GM06990 (cell line): Measurements from ENCODE around the gene ZNF619.

Experiments used
- DNase-seq: peaks from one replicate; pipeline ENCODE4 v3.0.0-alpha.2; 2011; ENCODE audit not compliant: insufficient read length; ENCODE audit errors: extremely low read depth
- H3K27me3 ChIP-seq: replicated peaks from 2 replicates; pipeline ENCODE4 v1.6.0; 2011; ENCODE audit warnings: low read length; ENCODE audit not compliant: control insufficient read depth, insufficient read depth
- H3K36me3 ChIP-seq: 2 replicates; pipeline ENCODE4 v1.5.1; 2011; ENCODE audit warnings: low read length; ENCODE audit not compliant: control insufficient read depth, insufficient read depth
- H3K4me3 ChIP-seq: replicated peaks from 2 replicates; pipeline ENCODE4 v1.5.1; 2011; ENCODE audit warnings: low read depth, mild to moderate bottlenecking, control low read depth, low read length
- CTCF ChIP-seq: IDR thresholded peaks from 2 replicates; pipeline ENCODE4 v1.5.1; 2011; ENCODE audit warnings: low read length, control low read depth, mild to moderate bottlenecking, inconsistent platforms; ENCODE audit not compliant: insufficient read depth, poor library complexity, severe bottlenecking

ZNF619 gene

GRCh38 chr3:40524222-40524567 lies 47.3 kb downstream of the ZNF619 start:
- H3K36me3 ChIP-seq: 0 out of 2 replicates have a peak, but pooled peaks cover 1% of the 10 kb centered on the region
- no peak for DNase-seq
- TF ChIP-seq CTCF: no peak
- H3K4me3 ChIP-seq: peak overlapping the region; percentile 82
- no peaks in the 10 kb centered on the region for H3K27me3 ChIP-seq

DNA sequence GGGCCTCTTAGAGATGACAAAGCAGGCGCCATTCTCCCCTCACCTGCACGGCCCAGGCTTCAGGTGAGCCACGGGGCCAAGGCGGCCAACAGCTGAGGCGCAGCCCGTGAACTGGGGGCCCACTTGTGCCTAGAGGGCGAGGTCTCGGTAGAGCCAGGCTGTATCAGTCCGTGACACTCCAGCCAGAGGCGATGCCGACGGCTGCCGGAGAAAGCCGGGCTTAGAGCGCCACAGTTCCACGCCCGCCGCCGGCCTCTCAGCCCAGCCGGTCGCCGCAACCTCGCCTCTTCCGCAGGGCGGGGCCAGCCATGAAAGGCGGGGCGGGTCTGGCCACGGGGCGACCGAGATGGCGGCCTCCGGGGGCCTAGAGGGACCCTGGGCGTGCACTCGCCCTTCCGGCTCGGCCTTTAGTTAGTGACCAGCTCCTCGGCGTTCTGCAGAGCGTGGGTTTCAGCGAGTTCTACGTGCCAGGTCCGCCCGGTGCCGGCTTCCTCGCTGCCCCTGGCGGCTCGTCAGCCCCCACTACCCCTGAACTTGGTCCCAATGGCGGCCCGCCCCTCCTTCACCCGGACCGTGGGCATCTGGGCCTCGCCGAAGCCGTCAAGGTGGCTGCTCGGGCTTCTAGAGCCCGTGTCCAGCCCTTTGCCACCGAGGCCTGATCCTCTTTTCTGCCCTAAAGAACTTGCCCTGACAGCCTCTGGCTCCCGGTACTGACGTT lies 47.8 kb downstream of the ZNF619 start, which contains the start of gene ZNF621:
Gene ZNF621 (plus strand): TSS at position 393 of the 718 bp plus-strand sequence. CDS start 881 bp downstream, outside the sequence.
- TF ChIP-seq CTCF: peak; percentile 5
- H3K4me3 ChIP-seq: peak within 1 kb of the TSS; percentile 82
- no peaks in the 10 kb centered on the region for H3K27me3 ChIP-seq
- DNase-seq: peak; percentile 89
- H3K36me3 ChIP-seq: 0 out of 2 replicates have a peak, but pooled peaks cover 1% of the 10 kb centered on the region

DNA sequence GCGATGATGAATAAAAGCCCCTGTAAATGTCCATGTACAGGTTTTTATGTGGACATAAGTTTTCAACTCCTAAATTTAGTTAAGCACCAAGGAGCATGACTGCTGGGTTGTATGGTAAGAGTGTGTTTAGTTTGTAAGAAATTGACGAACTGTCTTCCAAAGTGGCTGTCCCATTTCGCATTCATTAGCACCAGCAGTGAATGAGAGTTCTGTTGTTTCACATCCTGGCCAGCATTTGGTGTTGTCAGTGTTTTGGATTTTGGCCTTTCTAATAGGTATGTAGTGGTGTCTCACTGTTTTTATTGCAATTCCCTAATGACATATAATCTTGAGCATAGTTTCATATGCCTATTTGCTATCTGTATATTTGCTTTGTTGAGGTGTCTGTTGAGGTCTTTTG lies 51.5 kb downstream of the ZNF619 start:
- peaks cover 9% of the 10 kb centered on the region for H3K36me3 ChIP-seq
- no peak for TF ChIP-seq CTCF
- no peaks in the 10 kb centered on the region for H3K27me3 ChIP-seq
- H3K4me3 ChIP-seq: no peak overlapping the region
- DNase-seq: no peak

DNA sequence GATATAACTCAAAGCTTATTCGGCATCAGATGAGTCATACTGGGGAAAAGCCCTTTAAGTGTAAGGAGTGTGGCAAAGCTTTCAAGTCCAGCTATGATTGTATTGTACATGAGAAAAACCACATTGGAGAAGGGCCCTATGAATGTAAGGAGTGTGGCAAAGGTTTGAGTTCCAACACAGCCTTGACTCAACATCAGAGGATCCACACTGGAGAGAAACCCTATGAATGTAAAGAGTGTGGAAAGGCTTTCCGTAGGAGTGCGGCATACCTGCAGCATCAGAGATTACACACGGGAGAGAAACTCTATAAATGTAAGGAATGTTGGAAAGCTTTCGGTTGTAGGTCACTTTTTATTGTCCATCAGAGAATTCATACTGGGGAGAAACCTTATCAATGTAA lies 55.3 kb downstream of the ZNF619 start:
- peaks cover 9% of the 10 kb centered on the region for H3K36me3 ChIP-seq
- H3K27me3 ChIP-seq: no peaks in the 10 kb centered on the region
- no peak overlapping the region for H3K4me3 ChIP-seq
- no peak for DNase-seq
- no peak for TF ChIP-seq CTCF

DNA sequence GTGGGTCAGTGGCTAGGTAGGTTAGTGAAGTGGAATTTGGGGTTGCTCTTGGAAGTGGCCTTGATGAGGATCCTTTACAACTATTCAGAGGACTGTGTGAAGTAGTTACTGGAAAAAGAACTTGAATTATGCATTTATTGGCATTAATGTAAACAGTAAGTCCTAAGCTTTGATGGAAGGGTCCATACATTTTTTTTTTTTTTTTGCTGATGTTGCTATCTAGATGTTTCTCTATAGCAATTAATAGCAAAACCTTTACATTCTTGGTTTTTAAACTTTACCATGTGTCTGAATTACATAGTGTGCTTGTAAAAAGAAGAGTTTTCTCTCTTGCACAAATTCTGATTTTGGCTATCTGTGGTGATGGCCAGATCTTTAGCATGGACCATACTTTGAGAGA lies 57.4 kb downstream of the ZNF619 start:
- H3K27me3 ChIP-seq: no peaks in the 10 kb centered on the region
- no peak overlapping the region for H3K4me3 ChIP-seq
- DNase-seq: no peak
- no peak for TF ChIP-seq CTCF
- peaks cover 8% of the 10 kb centered on the region for H3K36me3 ChIP-seq
